Memory B cell (primary cell): ENCODE measurements around the gene RSPH10B2.
"Not testable (repeated sequence)": the region's sequence is repeated elsewhere in the genome, so short reads cannot be mapped to it uniquely, and the experiment has no call there.

Source experiments
- ATAC-seq: fragments of 150-1000 bp; cut with Tn5 transposase; 2 replicates; pipeline ENCODE4 v1.10.0; 2021; ENCODE audit warnings: low read depth, mild to moderate bottlenecking, moderate library complexity
- DNase-seq, 2 donors: peaks; one replicate each; pipeline ENCODE4 v3.0.0; 2022; ENCODE audit warnings: low spot score in 2 of 2
- H3K27ac Mint-ChIP-seq: one replicate; pipeline ENCODE4 v1.8.0; 2022; ENCODE audit warnings: mild to moderate bottlenecking, moderate library complexity, mixed read lengths
- H3K27me3 Mint-ChIP-seq: one replicate; pipeline ENCODE4 v1.8.0; 2022; ENCODE audit warnings: mixed read lengths
- H3K36me3 Mint-ChIP-seq: one replicate; pipeline ENCODE4 v1.8.0; 2022; ENCODE audit warnings: mild to moderate bottlenecking, mixed read lengths
- H3K4me1 Mint-ChIP-seq: one replicate; pipeline ENCODE4 v1.8.0; 2022; ENCODE audit warnings: mixed read lengths
- H3K4me3 Mint-ChIP-seq: one replicate; pipeline ENCODE4 v1.8.0; 2022; ENCODE audit warnings: mild to moderate bottlenecking, moderate library complexity, mixed read lengths
- H3K9me3 Mint-ChIP-seq: one replicate; pipeline ENCODE4 v1.8.0; 2022; ENCODE audit warnings: mixed read lengths

Gene RSPH10B2

GRCh38 chr7:6729492-6730342 is 24.2 kb upstream of the RSPH10B2 start:
- Mint-ChIP-seq H3K4me1 (peaks cover 17% of the 10 kb centered on the region), H3K36me3 (peaks cover 5% of the 10 kb centered on the region), H3K27ac (peak overlapping the region; percentile 93), H3K4me3 (peak overlapping the region; percentile 90), H3K9me3 (no peaks in the 10 kb centered on the region), H3K27me3 (no peaks in the 10 kb centered on the region)
- DNase-seq (peak; percentile 58), ATAC-seq (peak; percentile 73)

- Mint-ChIP-seq H3K4me3 (peak overlapping the region; percentile 90), H3K9me3 (no peaks in the 10 kb centered on the region), H3K27ac (peak overlapping the region; percentile 93), H3K36me3 (peaks cover 8% of the 10 kb centered on the region), H3K27me3 (no peaks in the 10 kb centered on the region), H3K4me1 (peaks cover 11% of the 10 kb centered on the region)
- DNase-seq (no peak), ATAC-seq (no peak)
These were observed 23.6 kb upstream of the RSPH10B2 start for GRCh38 chr7:6730343-6730633.

- not testable (repeated sequence) for H3K27me3 Mint-ChIP-seq, H3K4me3 Mint-ChIP-seq
- H3K36me3 Mint-ChIP-seq: peaks cover 19% of the 10 kb centered on the region
These were observed 15.5 kb upstream of the RSPH10B2 start for GRCh38 chr7:6738415-6738814.

GRCh38 chr7:6744410-6745100 is 9.3 kb upstream of the RSPH10B2 start:
- H3K4me3 Mint-ChIP-seq, DNase-seq, H3K4me1 Mint-ChIP-seq, ATAC-seq, H3K36me3 Mint-ChIP-seq, H3K9me3 Mint-ChIP-seq, H3K27ac Mint-ChIP-seq, H3K27me3 Mint-ChIP-seq: not testable (repeated sequence)

More at GRCh38 chr7:6738415-6738814, 15.5 kb upstream of the RSPH10B2 start:
- not testable (repeated sequence) for H3K9me3 Mint-ChIP-seq, DNase-seq, ATAC-seq, H3K4me1 Mint-ChIP-seq, H3K27ac Mint-ChIP-seq

GRCh38 chr7:6749335-6749734 is 4.6 kb upstream of the RSPH10B2 start:
- not testable (repeated sequence) for ATAC-seq, H3K27ac Mint-ChIP-seq, H3K4me3 Mint-ChIP-seq, H3K4me1 Mint-ChIP-seq, H3K9me3 Mint-ChIP-seq, H3K36me3 Mint-ChIP-seq, DNase-seq, H3K27me3 Mint-ChIP-seq

GRCh38 chr7:6750173-6750572 is 3.7 kb upstream of the RSPH10B2 start:
- not testable (repeated sequence) for H3K4me1 Mint-ChIP-seq, H3K9me3 Mint-ChIP-seq, H3K36me3 Mint-ChIP-seq, H3K27ac Mint-ChIP-seq, DNase-seq, H3K27me3 Mint-ChIP-seq, H3K4me3 Mint-ChIP-seq, ATAC-seq

GRCh38 chr7:6761186-6761585 is 7.3 kb downstream of the RSPH10B2 start:
- DNase-seq, H3K4me1 Mint-ChIP-seq, H3K4me3 Mint-ChIP-seq, ATAC-seq, H3K27ac Mint-ChIP-seq, H3K9me3 Mint-ChIP-seq, H3K27me3 Mint-ChIP-seq, H3K36me3 Mint-ChIP-seq: not testable (repeated sequence)

- H3K9me3 Mint-ChIP-seq, H3K4me1 Mint-ChIP-seq, H3K27ac Mint-ChIP-seq, H3K27me3 Mint-ChIP-seq, H3K4me3 Mint-ChIP-seq, ATAC-seq, H3K36me3 Mint-ChIP-seq, DNase-seq: not testable (repeated sequence)
These were observed 27.7 kb downstream of the RSPH10B2 start for GRCh38 chr7:6781581-6781980.

GRCh38 chr7:6789353-6789752 is 35.5 kb downstream of the RSPH10B2 start:
- ATAC-seq, H3K4me1 Mint-ChIP-seq, H3K4me3 Mint-ChIP-seq, H3K27me3 Mint-ChIP-seq, H3K36me3 Mint-ChIP-seq, H3K27ac Mint-ChIP-seq, DNase-seq, H3K9me3 Mint-ChIP-seq: not testable (repeated sequence)

- H3K4me1 Mint-ChIP-seq, H3K9me3 Mint-ChIP-seq, DNase-seq, H3K27me3 Mint-ChIP-seq, H3K4me3 Mint-ChIP-seq, ATAC-seq, H3K36me3 Mint-ChIP-seq, H3K27ac Mint-ChIP-seq: not testable (repeated sequence)
These were observed 38.4 kb downstream of the RSPH10B2 start for GRCh38 chr7:6792113-6792872.

- not testable (repeated sequence) for ATAC-seq, H3K27me3 Mint-ChIP-seq, H3K4me1 Mint-ChIP-seq, DNase-seq, H3K27ac Mint-ChIP-seq, H3K4me3 Mint-ChIP-seq, H3K36me3 Mint-ChIP-seq, H3K9me3 Mint-ChIP-seq
These were observed 40.4 kb downstream of the RSPH10B2 start for GRCh38 chr7:6794276-6794675.

GRCh38 chr7:6797218-6797617 is 43.3 kb downstream of the RSPH10B2 start:
- H3K9me3 Mint-ChIP-seq, H3K27ac Mint-ChIP-seq, ATAC-seq, H3K4me3 Mint-ChIP-seq, H3K27me3 Mint-ChIP-seq, DNase-seq, H3K36me3 Mint-ChIP-seq, H3K4me1 Mint-ChIP-seq: not testable (repeated sequence)

GRCh38 chr7:6798047-6798446 is 44.1 kb downstream of the RSPH10B2 start:
- not testable (repeated sequence) for ATAC-seq, H3K4me3 Mint-ChIP-seq, H3K36me3 Mint-ChIP-seq, H3K27me3 Mint-ChIP-seq, H3K9me3 Mint-ChIP-seq, DNase-seq, H3K27ac Mint-ChIP-seq, H3K4me1 Mint-ChIP-seq

GRCh38 chr7:6799887-6800286 is 46.0 kb downstream of the RSPH10B2 start:
- not testable (repeated sequence) for H3K4me1 Mint-ChIP-seq, ATAC-seq, H3K4me3 Mint-ChIP-seq

More at GRCh38 chr7:6799887-6800286, 46.0 kb downstream of the RSPH10B2 start:
- DNase-seq, H3K36me3 Mint-ChIP-seq, H3K27ac Mint-ChIP-seq, H3K9me3 Mint-ChIP-seq, H3K27me3 Mint-ChIP-seq: not testable (repeated sequence)
